Superior temporal gyrus (tissue), 1 donor: ENCODE measurements around the gene MAMDC2.

Experiments
- DNase-seq: peaks from one replicate; pipeline ENCODE4 v3.0.0-alpha.2; 2016; ENCODE audit errors: extremely low spot score

Gene MAMDC2

DNA sequence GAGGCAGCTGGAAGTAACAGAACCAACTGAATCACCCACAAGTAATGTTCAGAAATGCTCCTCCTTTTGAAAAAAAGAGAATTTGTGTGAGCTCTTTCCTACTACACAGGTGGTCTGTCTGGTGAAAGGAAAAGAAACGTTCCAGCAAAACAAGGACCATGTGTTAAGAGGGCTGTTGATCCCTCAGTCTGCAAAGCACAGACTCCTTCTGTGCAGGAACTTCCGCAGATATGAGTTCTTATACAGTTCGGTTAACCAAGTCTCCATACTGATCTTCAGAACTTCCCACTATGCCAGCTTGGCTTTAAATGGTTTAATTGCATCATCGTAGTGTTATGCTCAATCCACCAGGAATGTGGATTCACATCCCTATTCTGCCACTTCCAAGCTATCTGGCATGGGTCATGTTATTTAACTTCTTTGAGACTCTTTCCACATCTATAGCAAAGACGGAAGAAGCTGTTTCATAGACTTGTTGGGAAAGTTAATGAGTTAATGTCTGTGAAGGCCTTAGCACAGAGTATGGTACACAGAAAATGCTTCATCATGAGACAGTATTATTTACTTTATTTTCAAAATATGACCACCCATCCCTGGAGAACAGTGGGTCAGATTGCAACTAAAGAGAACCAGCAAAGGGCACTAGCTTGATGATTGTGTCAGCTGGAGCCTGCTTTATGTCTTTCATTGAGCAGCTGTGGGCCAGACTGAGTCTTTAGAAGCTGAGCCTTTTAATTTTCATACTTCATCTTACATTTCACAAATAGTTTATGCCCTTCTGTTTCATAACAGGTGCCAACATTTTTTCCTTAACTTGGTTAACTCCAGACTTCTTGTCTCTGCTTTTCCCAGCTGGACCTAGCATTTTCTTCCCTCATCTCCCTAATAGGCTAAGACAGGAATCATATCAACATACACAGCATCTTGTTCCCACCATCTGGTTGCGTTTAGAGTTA is 89.9 kb downstream of the MAMDC2 start:
- no peak for DNase-seq

DNA sequence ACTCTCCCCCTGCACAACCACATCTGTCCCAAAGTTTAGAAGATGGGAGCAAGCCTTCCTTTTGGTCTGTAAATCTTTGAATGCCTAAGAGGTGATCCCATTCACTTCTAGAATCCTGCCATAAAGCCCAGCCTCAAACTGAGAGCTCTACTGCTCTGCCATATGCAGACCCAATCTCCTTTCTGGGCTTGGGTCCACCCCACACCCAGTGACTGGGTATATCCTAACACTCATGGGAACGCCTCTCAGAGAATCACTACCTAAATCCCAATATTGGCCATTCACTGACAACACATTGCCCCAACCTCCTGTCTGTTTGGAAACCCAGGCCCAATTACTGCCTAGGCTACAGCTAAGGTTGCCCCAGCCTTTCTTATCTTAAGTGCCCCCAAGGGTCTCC is 90.7 kb downstream of the MAMDC2 start:
- no peak for DNase-seq

DNA sequence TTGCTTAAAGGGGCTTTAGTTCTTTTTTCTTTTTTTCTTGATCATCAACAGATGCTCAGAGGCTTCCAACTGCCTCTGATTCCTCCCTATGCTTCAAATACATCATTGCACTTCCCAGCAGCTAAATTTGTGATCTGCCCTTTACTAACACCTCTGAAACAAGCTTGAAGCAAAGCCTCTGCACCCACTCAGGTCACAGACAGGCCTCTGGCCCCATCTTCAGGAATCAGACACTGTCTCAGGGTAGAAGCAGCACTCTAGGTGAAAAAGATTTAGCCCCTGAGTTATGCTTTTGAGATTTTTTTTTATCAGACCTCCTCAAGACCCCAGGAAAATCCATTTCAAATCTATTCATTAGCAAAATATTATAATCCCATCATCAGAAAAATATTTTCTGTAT is 91.5 kb downstream of the MAMDC2 start:
- DNase-seq, result no peak

DNA sequence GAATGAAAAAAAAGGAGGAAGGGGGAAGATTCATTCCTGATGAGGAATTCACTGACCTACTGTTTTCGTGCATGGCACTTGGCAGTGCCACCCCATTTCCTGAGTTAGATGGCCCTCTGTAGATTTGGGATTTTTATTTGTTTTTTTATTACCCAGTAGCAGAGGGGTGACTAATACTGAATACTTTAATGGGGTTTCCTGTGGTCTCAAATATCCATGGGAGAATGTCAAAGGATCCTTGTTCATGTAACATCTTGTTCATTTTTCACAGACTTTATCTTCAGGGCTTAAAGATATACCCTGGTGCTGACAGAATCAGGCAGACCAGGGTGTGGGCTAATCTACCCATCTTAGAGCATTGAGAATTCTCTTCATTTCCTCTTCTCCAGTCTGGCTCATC is 93.0 kb downstream of the MAMDC2 start:
- DNase-seq, result no peak

DNA sequence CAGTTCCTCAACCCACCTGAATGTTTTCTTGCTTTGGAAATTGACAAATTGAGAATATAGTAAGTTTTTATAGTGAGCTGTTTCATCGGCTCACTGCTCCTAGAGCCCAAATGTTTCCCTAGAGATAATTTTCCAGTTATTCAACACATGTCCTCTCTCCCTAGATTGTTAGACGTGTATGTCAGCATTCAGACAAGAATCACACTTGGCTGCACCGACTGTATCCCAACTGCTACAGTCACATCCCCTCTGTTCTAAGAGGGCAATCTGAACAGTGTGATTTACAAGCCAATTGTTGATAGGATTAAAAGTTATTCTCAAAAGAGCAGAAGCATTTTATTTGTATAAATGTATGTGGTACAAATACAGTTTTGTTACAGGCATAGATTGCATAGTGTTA is 93.9 kb downstream of the MAMDC2 start:
- no peak for DNase-seq

DNA sequence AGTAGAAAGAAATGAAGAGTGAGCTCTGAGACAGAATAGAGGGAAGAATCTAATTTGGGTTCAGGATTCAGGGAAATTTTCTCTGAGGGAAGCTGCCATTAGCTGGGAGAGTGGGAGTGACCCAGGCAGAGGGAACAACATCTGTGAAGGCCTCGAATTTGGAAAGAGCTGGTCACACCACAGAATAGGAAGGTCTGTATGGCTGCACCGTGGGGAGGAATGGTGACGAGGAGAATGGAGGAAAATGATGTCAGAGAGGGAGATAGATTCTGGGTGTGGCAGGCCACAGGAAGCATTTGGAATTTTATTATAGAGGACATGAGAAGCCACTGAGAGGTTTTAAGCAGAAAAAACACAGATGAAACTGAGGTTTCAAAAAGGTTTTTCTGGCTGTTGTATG is 98.5 kb downstream of the MAMDC2 start:
- DNase-seq, result no peak

DNA sequence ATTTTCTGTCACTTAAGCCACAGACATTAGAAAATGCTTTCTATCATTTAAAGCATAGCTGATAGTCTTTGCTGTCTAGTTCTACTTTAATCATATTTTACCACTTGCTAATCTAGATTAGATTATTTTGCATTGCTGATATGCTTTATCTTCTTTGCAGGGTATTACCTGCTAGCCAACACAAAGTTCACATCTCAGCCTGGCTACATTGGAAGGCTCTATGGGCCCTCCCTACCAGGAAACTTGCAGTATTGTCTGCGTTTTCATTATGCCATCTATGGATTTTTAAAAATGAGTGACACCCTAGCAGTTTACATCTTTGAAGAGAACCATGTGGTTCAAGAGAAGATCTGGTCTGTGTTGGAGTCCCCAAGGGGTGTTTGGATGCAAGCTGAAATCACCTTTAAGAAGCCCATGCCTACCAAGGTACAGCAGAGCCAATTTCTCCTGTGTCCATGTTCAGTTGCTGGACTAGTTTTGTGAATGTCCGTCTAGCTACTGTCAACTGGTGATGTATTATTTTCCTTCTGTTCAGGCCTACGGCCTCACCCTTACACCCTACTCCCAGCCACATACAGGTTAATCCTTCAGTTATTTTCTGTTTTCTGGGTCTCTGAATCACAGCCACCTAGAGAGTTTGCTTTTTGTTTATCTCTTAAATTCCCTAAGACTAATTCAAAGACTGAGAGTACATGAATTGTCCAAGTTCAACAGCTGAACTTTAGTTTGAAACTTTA is 99.9 kb downstream of the MAMDC2 start:
- DNase-seq, result no peak

DNA sequence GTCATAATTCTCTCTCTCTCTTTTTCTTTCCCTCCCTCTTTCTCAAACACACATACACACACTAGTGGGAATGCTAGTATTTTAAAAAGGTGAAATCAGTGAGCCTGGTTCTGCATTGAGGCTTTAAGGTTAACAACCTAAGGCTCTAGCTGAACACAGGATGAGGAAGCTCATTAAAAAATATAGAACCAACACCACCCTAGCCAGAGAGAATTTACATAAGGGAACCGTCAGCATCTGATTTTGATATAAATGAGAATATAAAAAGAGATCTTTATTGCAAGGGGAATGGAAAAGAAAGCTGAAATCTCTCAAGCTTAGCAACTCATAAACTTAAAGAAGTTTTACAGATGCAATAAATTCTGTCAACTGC is 100.5 kb downstream of the MAMDC2 start:
- no peak for DNase-seq

DNA sequence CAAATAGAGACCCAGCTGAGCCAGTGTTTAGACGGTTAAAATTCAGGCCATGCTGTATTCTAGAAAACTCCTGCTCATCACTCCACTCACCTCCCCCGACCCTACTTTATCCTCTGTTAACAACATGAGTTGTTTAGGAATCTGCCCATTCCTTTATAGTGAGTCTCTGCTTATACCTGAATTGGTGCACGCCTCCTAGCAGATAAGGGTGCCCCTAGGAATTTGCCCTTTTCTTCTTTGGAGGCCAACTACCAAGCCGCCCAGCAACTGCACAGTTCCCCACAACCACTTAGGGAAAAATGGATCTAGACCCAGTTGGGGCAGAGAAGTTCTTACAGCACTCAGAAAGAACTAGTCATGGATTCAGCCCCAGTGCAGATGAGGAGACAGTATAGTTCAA is 102.3 kb downstream of the MAMDC2 start:
- DNase-seq, result no peak

DNA sequence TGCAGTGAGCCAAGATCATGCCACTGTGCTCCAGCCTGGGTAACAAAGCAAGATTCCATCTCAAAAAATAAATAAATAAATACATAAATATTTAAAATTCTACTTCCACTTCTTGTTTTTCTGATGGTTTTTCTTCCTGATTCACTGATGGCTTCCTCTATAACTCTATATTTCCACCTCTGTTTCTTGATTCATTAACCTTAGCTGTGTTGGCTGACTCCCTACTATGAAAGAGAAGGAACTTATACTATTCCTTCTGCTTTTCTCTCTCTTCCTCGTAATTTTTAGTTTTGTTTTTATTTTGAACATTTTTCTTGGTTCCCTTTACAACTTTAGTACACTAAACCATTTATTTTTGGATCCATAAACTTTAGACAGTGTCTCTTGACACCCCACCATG is 103.5 kb downstream of the MAMDC2 start:
- no peak for DNase-seq

DNA sequence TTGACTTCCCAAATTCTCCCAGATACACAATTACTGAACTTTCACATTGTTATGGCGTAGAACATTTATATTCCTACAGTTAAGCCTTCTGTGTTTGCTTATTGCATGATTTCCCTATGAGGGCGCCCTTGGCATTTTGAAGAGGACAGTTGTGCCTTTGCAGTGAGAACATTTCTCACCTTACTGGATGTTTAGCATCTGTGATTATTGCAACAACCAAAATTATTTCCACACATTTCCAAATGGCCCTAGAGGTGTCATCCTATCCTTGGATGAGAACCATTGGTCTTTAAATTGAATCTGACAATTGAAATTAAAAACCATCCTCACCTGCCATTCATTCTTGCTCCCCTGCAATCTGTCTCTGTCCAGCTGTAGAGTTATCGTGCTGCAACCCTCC is 104.0 kb downstream of the MAMDC2 start:
- DNase-seq, result no peak

DNA sequence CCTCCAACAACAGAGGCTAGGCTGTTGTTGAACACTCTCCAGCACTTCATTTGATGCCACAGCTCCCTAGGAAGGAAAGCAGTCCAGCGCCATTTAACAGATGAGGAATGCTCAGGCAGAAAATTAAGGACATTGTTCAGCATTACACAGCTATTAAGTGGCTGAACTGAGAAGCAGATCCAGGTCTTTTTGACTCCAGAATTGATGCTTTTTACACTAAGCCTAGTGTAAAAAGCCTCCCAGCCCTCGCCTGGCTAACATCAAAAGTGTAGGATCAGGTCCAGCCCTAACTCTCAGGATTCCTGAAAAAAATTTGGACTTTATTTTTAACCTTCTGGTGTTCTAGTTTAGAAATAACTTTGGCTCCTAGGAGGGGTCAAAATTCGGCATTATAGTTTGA is 108.7 kb downstream of the MAMDC2 start:
- DNase-seq, result no peak

DNA sequence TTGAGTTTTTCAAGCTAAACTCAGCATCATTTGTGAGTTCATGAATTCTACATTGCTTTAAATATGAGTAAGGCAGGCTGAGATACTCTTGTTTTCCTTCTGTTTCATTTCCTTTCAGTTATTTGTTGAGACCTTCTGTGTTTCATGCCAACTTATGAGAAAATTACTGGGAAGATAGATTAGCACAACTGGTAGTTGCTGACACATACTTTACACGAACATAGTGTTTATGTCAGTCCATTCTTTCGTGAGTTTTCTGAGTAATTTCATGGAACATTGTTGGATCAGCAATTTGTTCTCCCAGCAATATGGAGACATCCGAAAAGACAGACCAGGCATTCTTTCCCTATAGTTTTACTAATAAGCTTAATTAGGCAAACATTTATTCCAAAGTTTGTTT is 113.1 kb downstream of the MAMDC2 start:
- DNase-seq, result no peak

DNA sequence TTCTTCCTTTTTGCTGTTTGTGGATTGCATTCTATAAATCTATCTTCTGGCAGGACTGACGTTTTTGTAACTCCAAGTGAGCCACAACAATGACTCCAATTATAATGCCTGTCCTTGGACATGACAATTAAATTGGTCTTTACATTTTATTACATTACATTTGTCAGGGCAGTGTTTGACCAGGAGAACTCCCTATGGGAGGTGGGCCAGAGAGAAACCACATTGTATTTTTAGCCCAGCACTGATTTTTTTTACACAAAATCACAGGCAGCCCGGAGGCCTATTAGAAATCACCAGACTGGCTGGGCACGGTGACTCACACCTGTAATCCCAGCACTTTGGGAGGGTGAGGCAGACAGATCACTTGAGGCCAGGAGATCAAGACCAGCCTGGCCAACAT is 116.0 kb downstream of the MAMDC2 start:
- no peak for DNase-seq

DNA sequence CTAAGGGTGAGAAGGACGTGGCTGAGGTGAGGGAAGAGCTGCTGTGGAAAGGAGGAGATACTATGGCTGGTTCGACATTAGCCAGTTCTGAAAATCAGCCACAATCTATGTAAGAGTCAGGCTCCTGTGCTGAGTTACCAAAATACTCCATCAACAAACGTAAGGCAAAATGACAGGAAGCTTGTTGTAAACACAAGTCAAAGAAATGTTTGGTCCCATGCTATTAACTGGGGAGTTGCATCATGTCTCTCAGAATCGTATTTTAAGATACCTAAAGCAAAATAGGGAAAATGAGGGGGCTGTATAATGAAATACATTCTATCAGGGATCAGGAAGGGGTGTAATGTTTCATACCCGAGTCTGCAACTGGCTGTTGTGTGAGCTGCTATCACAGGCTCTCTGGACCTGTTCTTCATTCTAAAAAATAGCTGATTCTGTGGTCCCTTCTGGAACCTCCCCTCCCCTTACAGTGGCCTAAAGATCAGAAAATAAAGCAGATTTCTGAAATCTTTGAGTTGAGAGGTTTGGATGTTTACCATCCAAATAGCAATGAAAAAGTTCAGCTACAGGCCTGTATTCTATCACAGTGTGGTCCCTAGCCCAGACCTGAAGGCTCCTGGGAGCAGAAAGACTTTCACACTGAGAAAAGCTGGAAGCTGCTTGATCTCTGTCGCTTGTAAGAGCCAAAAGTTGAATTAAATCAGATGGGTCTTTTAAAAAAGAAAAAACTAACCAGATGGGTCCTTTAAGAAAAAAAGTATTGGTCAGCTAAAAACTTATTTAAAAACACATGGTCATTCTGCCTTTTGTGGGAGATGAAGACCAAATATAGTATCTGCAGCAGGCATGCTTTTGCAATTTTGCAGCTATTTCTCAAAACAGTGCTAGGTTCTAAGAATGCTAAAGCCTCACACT is 117.3 kb downstream of the MAMDC2 start:
- DNase-seq, result no peak

DNA sequence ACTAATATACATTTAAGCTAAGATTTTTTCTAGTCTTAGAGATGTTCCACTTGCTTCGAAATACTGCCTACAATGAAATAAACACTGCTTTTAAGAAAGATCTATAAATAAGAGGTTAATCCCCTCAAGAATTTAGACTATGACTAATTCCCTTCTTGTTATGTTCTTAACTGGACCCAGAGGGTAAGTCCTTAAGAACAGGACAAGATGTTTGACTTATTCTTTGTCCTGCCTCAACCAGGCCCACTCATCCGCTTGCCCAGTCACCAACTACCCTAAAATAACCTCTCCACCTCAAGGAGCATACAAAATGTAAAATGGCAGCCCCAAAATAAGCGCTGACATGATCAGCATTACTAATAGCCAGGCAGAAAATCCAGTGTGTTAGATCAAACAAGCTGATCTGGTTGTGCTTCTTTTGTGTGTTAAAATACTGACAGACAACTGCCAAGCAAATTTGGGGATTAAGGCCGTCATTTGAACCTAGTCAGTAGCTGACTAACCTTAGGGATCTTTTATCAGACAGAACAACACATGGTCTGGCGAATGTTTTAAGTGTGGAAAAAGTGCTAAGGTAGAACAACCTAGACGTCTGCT is 121.5 kb downstream of the MAMDC2 start:
- no peak for DNase-seq

DNA sequence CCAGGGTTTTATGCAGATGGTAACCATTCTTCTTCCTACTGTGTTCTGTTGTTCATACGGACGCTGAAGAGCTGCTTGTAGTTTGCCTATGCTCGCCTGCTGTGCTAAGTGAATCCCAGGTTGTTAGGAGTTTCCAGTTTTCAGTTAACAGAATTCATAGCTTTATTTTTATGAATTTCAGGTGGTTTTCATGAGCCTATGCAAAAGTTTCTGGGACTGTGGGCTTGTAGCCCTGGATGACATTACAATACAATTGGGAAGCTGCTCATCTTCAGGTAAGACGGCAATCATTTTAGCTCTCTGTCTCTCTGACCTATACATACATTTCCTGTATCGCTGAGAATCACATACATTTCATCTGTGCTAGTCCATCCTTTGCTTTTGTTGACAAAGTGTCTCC is 124.9 kb downstream of the MAMDC2 start:
- no peak for DNase-seq

DNA sequence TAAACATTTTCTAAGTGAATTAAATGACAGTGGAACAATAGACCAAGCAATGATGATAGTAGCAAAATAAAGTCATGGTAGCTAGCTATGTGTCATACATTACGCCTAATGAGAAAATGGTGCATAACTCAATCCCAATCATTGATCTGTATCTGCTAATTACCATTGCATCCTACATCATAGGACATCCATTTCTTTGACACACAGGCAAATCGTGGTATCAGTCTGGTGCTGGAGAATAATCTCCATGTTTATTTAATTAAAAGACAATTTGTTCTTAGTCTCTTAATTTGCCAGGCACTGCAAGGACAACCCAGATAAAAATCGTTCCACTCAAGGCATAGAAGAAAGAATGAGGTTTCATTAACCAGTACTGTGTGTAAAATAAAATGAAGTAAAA is 125.6 kb downstream of the MAMDC2 start:
- DNase-seq, result no peak

DNA sequence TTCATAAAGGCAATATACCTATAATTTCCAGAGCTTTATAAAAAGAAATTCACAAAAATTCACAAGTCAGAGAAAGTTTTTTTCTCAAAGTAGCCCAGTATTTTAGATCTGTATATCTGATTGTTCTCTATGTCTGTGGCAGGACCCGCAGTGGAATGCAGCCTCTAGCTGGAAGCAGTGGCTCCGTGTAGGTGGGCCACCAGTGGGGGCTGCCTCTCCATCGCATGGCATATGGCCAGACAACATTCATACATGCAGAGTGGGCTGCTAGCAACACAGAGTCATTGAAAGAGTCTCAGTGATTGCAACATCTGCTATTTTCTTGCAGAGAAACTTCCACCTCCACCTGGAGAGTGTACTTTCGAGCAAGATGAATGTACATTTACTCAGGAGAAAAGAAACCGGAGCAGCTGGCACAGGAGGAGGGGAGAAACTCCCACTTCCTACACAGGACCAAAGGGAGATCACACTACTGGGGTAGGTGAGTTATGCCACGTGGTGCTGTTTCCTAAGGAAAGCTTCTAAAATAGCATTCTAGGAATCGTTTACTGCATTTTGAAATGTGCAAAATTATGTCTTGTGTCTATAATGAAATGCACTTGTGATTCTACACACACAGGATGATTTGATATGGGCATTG is 126.6 kb downstream of the MAMDC2 start:
- peak; percentile 48 for DNase-seq

DNA sequence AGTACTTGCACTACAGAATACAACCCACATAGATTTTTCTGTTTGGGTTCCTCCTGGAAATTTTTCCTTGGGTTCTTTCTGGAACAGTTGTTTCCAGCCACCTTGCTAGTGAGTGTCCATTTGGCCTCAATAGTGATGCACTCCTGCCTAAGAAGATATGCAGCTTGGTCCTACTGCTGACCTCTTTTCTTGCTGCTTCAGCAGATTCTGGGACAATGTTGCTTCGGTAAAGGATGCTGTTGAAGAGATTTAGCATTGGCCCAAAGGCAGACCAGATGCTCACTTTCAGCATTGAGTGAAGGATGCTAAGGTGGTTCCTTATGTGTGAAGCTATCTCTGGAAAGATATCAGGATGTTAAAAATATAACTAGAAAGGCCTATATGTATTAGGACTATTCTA is 128.9 kb downstream of the MAMDC2 start:
- DNase-seq, result no peak

DNA sequence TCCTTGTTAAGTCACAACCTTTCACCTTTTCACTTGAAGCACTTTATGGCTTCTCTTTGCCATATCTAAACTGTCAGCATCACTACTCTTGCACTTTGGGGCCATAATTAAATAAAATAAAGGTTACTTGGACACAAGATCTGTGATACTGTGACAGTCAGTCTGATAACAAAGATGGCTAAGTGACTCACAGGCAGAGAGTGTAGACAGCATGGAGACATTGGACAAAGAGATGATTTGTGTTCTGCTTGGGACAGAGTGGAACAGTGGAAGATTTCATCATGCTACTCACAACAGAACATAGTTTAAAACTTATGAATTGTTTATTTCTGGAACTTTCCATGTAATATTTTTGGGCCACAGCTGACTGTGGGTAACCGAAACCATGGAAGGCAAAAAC is 133.5 kb downstream of the MAMDC2 start:
- peak; percentile 53 for DNase-seq
